Stimulated activated CD4-positive, alpha-beta T cell treated with anti-CD3 and anti-CD28 coated beads, Interleukin-15, amount 100 ng/mL, for 24 hours (primary cell): ENCODE data around the gene RBL1.

Source experiments
- DNase-seq: peaks from one replicate; pipeline ENCODE4 v3.0.0-alpha.2; 2020

Gene RBL1

DNA sequence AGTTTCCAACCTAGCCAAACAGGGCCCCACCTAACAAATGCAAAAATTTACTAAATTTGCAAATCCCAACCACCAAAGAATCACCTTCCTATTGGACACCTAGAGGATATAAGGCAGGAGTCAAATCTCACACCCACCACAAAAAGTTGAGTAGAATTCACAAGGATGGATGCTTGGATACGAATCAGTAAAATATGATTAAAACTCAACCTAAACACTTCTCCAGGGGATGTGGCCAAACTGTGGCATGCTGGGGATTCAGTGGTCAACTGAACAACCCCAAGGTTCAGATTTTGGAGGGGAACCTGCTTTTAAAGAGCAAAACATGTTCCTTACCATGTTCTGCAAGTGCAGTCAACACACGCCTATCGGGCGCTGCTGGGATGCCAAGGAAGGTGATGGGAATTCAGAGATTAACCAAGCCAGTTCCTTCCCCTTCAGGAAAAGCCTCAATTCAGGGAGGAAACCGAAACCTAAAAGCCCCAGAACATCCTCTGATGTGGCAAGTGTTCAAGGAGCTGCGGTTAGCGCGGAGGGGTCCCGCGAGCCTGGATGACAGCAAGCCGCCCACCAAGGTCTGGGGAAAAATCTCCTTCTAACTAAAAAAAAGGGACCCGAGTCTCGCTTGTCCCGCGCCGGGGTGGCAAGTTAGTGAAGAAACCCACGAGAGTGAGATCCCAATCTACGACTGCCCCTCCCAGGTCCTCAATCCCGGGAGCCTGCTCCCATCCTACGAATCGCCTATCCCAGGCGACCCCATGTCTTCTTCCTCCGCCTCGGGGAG is 145.2 kb downstream of the RBL1 start:
- DNase-seq: peak; percentile 51
